Activated CD4-positive, alpha-beta T cell treated with anti-CD3 and anti-CD28 coated beads for 48 hours (primary cell): Measurements from ENCODE around the gene MMP3.
"Not testable (repeated sequence)": the region's sequence is repeated elsewhere in the genome, so short reads cannot be mapped to it uniquely, and the experiment has no call there.

ENCODE experiments used
- DNase-seq: peaks from one replicate; pipeline ENCODE4 v3.0.0-alpha.2; 2020

Gene MMP3

GRCh38 chr11:102843489-102843888 lies at the start of gene MMP3:
MMP3 (minus strand) TSS chr11:102843609; CDS start chr11:102843546, 63 bp downstream.
- DNase-seq, result no peak

DNA sequence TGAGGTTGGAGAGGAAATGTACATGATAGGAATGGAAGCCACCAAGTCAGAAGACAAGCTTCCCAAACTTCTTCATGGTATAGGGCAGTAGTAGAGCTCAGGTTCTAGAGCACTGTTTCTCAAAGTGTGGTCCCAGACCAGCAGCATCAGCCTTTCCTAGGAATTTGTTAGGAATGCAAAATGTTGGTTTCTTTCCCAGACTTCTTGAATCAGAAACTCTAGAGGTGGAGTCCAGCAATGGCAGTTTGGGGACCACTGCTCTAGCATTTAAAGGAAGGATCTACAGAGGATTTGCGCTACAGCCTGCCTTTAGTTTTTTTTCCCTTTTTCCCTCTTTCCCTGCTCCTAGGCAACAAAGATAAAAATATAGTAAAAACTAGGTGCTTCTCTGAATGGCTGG lies 48.3 kb upstream of the MMP3 start:
- no peak for DNase-seq

DNA sequence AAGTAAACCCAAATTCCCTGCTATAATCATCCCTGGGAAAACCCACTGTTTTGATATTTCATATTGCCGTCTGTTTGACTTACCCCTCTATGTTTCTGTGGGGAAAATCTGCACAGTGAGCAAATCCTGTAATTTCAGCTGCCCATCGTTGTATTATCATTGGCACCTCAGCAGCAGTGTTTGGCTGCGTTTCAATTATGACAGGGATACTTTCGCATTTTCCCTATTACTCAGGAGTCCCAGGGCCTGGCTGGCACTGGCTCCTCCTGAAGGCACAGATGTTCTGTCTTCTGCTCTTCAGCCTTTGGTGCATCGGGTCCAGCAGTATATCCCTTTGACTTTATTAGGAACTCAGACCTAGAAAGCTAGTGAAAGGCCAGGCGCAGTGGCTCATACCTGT lies 43.6 kb upstream of the MMP3 start:
- no peak for DNase-seq

DNA sequence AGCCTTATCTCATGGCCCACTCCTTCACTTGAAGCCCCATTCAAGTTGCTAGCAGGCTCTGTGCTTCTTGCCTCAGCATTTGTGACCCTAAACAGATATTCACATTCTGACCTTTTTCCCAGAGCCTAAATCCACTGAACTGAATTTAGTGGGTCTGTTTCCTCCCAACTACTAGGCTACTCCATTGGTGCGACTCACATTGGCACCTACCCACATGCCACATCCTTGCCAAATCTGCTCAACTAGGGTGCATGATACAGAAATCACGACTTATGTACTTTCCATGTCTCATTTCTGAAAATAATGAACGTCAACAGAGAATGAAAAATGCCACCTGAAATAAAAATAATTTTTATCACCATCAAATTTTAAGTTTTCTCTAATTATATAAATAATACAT lies 39.7 kb upstream of the MMP3 start:
- DNase-seq, result no peak

- DNase-seq, result no peak
These were observed 39.1 kb upstream of the MMP3 start for GRCh38 chr11:102882389-102883024.

DNA sequence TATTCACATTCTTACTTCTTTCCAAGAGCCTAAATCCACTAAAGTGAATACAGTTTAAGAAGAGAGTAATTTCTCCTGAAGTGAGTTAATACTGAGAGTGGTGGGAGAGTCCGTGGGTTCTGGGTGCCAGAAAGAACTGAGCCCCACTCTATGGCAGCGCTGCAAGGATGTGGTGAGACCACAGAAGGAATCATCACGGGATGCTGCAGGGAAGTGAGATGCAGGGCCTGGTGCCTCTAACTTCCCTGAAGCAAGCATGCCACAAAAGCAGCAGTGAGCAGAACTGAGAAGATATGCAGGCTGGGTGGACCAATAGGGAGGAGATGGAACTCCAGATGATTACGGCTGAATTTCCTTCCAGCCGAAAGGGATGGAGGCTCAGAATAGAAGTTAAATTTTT lies 36.4 kb upstream of the MMP3 start:
- DNase-seq, result no peak

DNA sequence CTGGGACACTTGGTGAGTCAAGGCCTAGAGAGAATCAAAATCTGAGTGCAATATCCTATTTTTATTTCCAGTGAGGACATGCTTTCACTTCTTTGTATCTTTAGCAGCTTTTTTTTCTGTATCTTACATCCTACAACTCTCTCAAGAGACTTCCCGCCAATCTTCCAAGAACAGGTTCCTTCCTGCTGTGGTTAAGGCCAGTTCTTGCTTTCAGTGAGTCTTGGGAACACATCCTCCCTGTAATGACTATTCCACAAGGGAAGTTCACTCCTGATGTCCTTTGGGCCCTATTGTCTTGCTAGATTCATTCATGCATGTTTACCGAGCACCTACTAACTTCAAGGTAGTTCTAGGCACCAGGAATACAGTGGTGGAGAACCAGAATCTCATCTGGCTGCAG lies 35.2 kb upstream of the MMP3 start:
- no peak for DNase-seq

DNA sequence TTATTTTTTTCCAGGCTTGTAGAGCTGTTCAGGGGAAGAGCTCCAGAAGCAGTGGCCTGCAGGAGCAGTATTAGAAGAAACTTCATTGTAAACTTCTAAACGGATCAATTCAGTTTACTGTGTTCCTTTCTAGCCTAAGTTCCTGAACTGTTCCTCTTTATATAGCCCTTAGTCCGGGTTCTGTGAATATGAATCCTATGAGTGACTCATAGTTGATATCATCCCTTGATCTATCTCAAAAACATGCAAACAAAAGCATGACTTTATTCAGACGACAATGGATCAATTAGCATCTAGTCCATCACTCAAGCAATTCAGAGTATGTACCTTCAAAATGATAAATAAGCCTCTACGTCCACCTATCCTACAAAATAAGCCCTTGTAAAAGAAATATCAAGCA lies 31.4 kb upstream of the MMP3 start, which contains the start of gene MMP12:
TSS of gene MMP12 (minus strand) at position 131 of the 400 bp plus-strand sequence. CDS start at position 86, 45 bp downstream.
- DNase-seq, result no peak

DNA sequence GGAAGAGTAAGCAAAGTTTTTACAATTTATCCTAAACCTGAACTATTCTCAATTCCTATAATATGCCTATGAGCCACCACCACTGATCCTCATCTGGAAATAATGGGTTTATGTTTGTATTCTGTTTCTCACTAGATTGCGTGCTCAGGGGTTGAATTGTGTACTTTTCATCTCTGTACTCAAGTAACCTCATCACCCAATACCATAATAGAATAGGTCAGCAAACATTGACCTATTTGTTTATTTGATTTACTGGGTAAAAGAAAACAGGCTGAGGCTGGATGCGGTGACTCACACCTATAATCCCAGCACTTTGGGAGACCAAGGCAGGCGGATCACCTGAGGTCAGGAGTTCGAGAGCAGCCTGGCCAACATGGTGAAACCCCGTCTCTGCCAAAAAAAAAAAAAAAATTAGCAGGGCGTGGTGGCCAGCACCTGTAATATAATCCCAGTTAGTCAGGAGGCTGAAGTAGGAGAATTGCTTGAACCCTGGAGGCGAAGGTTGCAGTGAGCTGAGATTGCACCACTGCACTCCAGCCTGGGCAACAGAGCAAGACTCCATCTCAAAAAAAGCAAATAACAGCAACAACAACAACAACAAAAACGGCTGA lies 26.1 kb upstream of the MMP3 start:
- not testable (repeated sequence) for DNase-seq

DNA sequence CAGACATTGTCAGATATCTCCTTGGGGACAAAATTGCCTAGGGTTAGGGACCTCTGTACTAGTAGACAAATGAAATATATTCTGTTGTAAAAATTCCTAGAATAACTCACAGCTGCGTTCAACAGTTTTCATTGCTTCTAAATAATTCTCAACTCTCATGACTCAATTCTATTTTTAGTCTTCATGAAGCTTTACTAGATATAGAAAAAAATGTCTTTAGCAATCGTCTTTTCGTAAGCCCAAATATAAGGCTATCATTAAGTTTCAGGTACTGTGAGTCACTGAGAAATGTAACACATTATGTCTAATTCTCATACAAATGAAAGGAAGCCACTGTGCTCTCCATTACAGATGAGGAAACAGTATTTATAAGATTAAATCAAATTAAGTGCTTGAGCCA lies 24.9 kb upstream of the MMP3 start:
- DNase-seq, result no peak

- no peak for DNase-seq
These were observed 21.3 kb upstream of the MMP3 start for GRCh38 chr11:102864724-102865123.

DNA sequence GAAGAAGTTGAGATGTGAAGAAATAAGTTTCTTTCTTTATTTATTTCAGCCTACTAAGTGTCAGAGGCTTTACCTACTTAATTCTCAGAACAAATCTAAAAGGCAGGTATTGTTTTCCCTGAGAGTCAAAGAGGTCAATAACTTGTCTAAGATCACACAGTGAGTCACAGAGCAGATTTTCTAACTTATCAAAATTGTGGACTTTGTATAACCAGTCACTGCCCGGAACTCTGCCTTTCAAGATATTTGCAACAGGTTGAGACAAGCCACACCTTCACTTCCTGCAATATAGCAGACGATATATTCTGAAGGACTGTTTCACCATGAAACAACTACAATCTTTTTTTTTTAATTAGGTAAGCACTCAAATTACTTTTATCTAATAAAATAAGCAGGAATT lies 10.5 kb upstream of the MMP3 start:
- DNase-seq, result no peak

DNA sequence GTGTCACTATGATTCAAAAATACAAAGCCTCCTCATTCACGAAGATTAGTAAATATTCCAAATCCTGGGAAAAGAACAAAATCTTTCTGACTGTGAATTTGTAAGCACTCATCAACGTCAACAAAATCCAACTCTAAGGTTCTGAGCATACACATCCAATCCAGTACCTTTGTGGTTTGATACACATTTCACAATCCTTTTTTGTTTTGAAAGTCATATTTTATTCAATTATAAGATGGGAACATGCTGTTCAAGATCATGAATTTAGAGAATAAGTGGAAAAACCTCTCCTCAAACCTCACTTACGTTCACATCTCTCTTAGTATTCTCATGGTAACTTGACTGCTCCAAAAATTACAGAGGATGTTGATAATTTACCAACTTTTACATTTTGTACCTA lies 9.6 kb upstream of the MMP3 start:
- no peak for DNase-seq

- no peak for DNase-seq
These were observed 7.8 kb upstream of the MMP3 start for GRCh38 chr11:102850973-102851745.

DNA sequence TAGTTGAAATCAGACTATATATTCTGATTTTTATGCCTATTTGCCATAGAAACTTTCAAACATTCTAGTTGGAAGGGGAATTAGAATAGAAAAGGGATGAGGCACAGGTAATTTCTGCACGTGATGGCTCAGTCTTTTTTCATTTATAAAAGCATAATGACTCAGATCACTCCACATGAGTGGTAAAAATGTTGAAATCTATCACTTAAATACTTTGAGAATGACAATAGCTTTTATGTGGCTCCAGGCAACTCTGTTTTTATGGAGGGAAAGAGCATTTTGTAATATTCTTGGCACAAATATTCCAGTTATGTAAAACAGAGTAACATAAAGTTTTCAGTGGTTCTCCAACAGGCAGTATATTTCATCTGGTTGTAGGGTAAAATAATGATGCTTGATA lies 5.9 kb upstream of the MMP3 start:
- DNase-seq, result no peak

- no peak for DNase-seq
These were observed 2.9 kb upstream of the MMP3 start for GRCh38 chr11:102846292-102846691.

GRCh38 chr11:102842930-102843329 lies 479 bp downstream of the MMP3 start:
- no peak for DNase-seq

DNA sequence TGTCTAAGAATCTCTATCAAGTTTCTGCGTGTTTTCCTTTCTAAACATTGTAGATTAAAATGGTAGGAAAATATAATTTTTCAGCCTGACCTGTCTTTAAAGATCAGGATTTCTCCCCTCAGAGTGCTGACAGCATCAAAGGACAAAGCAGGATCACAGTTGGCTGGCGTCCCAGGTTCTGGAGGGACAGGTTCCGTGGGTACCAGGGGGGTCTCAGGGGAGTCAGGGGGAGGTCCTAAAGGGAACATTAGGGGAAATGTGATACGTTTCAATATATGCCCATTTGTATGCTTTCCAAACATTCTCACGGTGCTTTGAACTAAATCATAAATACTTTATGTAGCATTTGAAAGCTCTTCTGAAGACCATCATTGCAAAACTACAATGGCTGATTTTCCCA lies 3.4 kb downstream of the MMP3 start:
- DNase-seq, result no peak

DNA sequence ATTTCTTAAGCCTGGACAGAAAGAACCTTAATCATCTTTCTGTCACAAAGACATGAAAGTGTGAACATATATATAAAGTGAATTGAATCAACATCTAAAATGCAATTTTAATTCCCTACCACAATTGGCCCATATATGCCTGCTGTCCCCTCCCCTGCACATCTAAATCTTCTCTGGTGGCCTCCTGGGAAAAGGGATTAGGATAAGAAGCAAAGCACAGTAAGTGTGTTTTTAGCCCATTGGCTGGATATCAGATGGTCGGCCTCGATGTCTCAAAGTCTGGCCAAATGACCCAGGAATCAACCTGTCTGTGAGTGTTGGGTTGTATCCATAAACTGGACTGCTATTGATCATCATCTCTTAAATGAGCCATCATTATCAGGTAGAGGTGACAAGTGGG lies 5.8 kb downstream of the MMP3 start:
- no peak for DNase-seq

DNA sequence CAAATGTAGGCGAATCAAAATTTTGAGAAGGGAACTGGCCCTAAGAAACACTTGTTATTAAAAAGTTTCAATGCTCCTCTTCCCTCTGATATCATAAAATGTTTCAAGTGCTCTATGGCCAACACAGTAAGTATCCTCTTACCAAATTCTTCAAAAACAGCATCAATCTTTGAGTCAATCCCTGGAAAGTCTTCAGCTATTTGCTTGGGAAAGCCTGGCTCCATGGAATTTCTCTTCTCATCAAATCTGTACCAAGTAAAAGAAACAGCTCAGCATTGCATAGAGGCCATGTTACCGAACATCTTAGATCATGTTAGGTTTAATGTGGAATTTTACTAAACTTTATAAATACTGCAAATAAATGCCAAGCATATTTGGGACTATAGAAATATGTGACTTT lies 6.3 kb downstream of the MMP3 start:
- DNase-seq, result no peak

GRCh38 chr11:102836290-102836875 lies 7.0 kb downstream of the MMP3 start:
- no peak for DNase-seq

- DNase-seq, result no peak
These were observed 9.7 kb downstream of the MMP3 start for GRCh38 chr11:102833731-102834130.

- no peak for DNase-seq
These were observed 10.8 kb downstream of the MMP3 start for GRCh38 chr11:102832612-102833011.
